B cell (primary cell): ENCODE results near the gene GATA6. TPM values are rescaled to one million over a fixed set of nuclear protein-coding genes. Genes with fewer than 3 reads are reported as not detected.

Source experiments
- ATAC-seq: fragments of 200-7000 bp; cut with Tn5 transposase; one replicate; pipeline ENCODE4 v1.10.0; 2021; ENCODE audit warnings: low read depth, mild to moderate bottlenecking, moderate number of reproducible peaks, moderate library complexity
- CTCF ChIA-PET: fragments of 350-600 bp; sonication (Branson Sonifier 250); formaldehyde crosslinking; loops from one replicate; lab custom pipeline; 2021; ENCODE audit warnings: antibody characterized with exemption, inconsistent platforms; lab: Charles Lee
- POLR2A ChIA-PET: fragments of 350-600 bp; sonication (Branson Sonifier 250); formaldehyde crosslinking; loops from one replicate; lab custom pipeline; 2021; ENCODE audit warnings: antibody characterized with exemption; lab: Charles Lee
- DNase-seq: peaks from one replicate; pipeline ENCODE4 v3.0.0; 2013
- H2AFZ ChIP-seq: 2 replicates; pipeline ENCODE4 v1.6.1; 2012; ENCODE audit warnings: mild to moderate bottlenecking, low read depth, low read length; ENCODE audit not compliant: insufficient read depth, poor library complexity, severe bottlenecking
- H3K27ac ChIP-seq, 2 donors: 1 replicate in 1 of 2; 2 replicates in 1 of 2; pipeline ENCODE4 v1.5.1; 2012 to 2013; ENCODE audit warnings: low read length in 2 of 2, mild to moderate bottlenecking in 2 of 2, moderate library complexity in 1 of 2
- H3K27me3 ChIP-seq, 4 experiments: fragments of 200-600 bp in 1 of 4; sonication (generic) in 1 of 4; replicated peaks in 1 of 4; 1 replicate in 2 of 4; 2 replicates in 2 of 4; pipeline versions ENCODE4 v1.6.1 to v1.7.0; 2013 to 2016; ENCODE audit warnings: low read length in 3 of 4, mild to moderate bottlenecking in 2 of 4, mixed read lengths in 1 of 4, moderate library complexity in 1 of 4; ENCODE audit not compliant: insufficient read depth in 4 of 4, control insufficient read depth in 3 of 4; ENCODE audit errors: control extremely low read depth in 1 of 4
- H3K36me3 ChIP-seq, 2 experiments: replicated peaks in 1 of 2; 1 replicate in 1 of 2; 2 replicates in 1 of 2; pipeline versions ENCODE4 v1.6.1 to v1.7.1; 2013; ENCODE audit warnings: low read length in 1 of 2; ENCODE audit not compliant: insufficient read depth in 2 of 2, control insufficient read depth in 1 of 2; ENCODE audit errors: control extremely low read depth in 1 of 2, extremely low read depth in 1 of 2
- H3K4me1 ChIP-seq, 2 donors: fragments of 200-600 bp in 1 of 2; sonication (generic) in 1 of 2; 1 replicate in 1 of 2; 2 replicates in 1 of 2; pipeline versions ENCODE4 v1.5.1 to v1.6.1; 2013 to 2017; ENCODE audit warnings: low read length in 2 of 2; ENCODE audit not compliant: control insufficient read depth in 2 of 2, insufficient read depth in 2 of 2
- H3K4me2 ChIP-seq: replicated peaks from 2 replicates; pipeline ENCODE3; 2012; ENCODE audit warnings: mild to moderate bottlenecking, low read depth, low read length; ENCODE audit not compliant: poor library complexity, severe bottlenecking
- H3K4me3 ChIP-seq, 5 experiments: fragments of 200-600 bp in 1 of 5; sonication (generic) in 1 of 5; 1 replicate in 3 of 5; 2 replicates in 2 of 5; pipeline versions ENCODE4 v1.5.1 to v1.7.0; 2011 to 2016; ENCODE audit warnings: low read length in 4 of 5, mild to moderate bottlenecking in 4 of 5, low read depth in 2 of 5, control low read depth in 1 of 5, moderate library complexity in 1 of 5; ENCODE audit not compliant: insufficient read depth in 1 of 5; ENCODE audit errors: control extremely low read depth in 1 of 5, extremely low read depth in 1 of 5
- H3K79me2 ChIP-seq: fragments of 200-600 bp; sonication (generic); one replicate; pipeline ENCODE4 v1.6.0; 2016; ENCODE audit warnings: low read length; ENCODE audit not compliant: control insufficient read depth, insufficient read depth
- H3K9ac ChIP-seq: fragments of 200-600 bp; sonication (generic); 2 replicates; pipeline ENCODE4 v1.6.1; 2017; ENCODE audit warnings: mild to moderate bottlenecking, low read length, moderate library complexity
- H3K9me3 ChIP-seq, 3 donors: one replicate each; pipeline versions ENCODE4 v1.6.1 to v1.7.1; 2013; ENCODE audit warnings: low read length in 2 of 3; ENCODE audit not compliant: control insufficient read depth in 2 of 3, insufficient read depth in 1 of 3; ENCODE audit errors: control extremely low read depth in 1 of 3
- H4K20me1 ChIP-seq: 2 replicates; pipeline ENCODE4 v1.6.0; 2012; ENCODE audit warnings: mild to moderate bottlenecking, low read length; ENCODE audit not compliant: insufficient read depth, control insufficient read depth, poor library complexity, severe bottlenecking
- H3K27ac Mint-ChIP-seq: one replicate; pipeline ENCODE4 v1.8.0; 2021; ENCODE audit warnings: mixed read lengths
- H3K27me3 Mint-ChIP-seq: one replicate; pipeline ENCODE4 v1.8.0; 2021; ENCODE audit warnings: mixed read lengths
- H3K4me1 Mint-ChIP-seq: one replicate; pipeline ENCODE4 v1.8.0; 2021; ENCODE audit warnings: mixed read lengths
- H3K4me3 Mint-ChIP-seq: one replicate; pipeline ENCODE4 v1.8.0; 2021; ENCODE audit warnings: mixed read lengths
- H3K9me3 Mint-ChIP-seq: one replicate; pipeline ENCODE4 v1.8.0; 2022; ENCODE audit warnings: mixed read lengths; ENCODE audit not compliant: insufficient read depth
- EZH2 ChIP-seq: IDR thresholded peaks from 2 replicates; pipeline ENCODE4 v1.6.1; 2012; ENCODE audit warnings: borderline replicate concordance, low read depth, mild to moderate bottlenecking, moderate library complexity, low read length; ENCODE audit not compliant: insufficient read depth, poor library complexity, severe bottlenecking
- WGBS: methylation state at CpG from one replicate; pipeline ENCODE4 v1.1.5; 2013; ENCODE audit warnings: missing lambda C conversion rate; ENCODE audit not compliant: insufficient coverage; 5-methylcytosine and 5-hydroxymethylcytosine counted together
- intact Hi-C: fragments of 100-400 bp; cut with micrococcal nuclease; formaldehyde crosslinking; loops from one replicate; pipeline ENCODE4 v1.10.0; 2022
- polyA plus RNA-seq: library from polyadenylated mRNA; depleted of rRNA; stranded (reverse); fragments of >200 nt; gene quantifications from 2 replicates; pipeline ENCODE4 v1.2.3, GENCODE V29; 2012
- total RNA-seq, 2 donors: library from RNA; stranded (reverse); fragments of 120-200 nt in 1 of 2; gene quantifications; 1 replicate in 1 of 2; 2 replicates in 1 of 2; pipeline versions ENCODE4 v1.2.3 to v1.2.4, GENCODE V29; 2013 to 2022
- TF ChIP-seq, protein P1 (sequence below): fragments of 200-600 bp; IDR thresholded peaks from one replicate; pipeline ENCODE4 v1.8.0; 2022; ENCODE audit warnings: antibody characterized with exemption, mild to moderate bottlenecking

GATA6 gene
- total and polyA plus RNA-seq, 2 donors (not counting 1 experiment from before 2014, with no cell fraction given): not detected

DNA sequence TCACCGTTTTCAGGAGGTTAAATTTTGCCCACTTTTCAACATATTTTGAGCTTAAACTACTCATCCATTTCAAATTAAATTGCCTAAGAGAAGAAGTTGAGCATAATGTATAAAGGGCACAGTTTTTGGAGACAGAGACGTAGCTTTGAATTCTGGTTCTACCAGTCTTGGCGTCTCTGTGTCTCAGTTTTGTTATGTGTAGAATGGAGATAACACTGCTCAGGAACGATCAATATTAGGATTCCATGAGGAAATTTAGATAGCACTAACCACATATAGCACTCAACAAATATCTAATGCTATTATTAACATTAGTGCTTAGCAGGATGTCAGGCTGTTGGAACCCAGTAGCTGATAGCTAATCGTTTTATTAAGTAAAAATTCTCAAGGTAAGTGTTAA is 40.4 kb upstream of the GATA6 start:
- Histone ChIP-seq H3K79me2 (no peaks in the 10 kb centered on the region), H2AFZ (no peak overlapping the region), H3K9me3 (no peaks in the 10 kb centered on the region), H4K20me1 (no peaks in the 10 kb centered on the region), H3K36me3 (no peaks in the 10 kb centered on the region), H3K4me3 (no peak overlapping the region), H3K9ac (no peak overlapping the region), H3K4me1 (no peaks in the 10 kb centered on the region), H3K4me2 (no peak overlapping the region), H3K27ac (no peak overlapping the region), H3K27me3 (peaks cover 0 to 2% (median 0%) of the 10 kb centered on the region in 4 experiments)
- Mint-ChIP-seq H3K4me3 (no peak overlapping the region), H3K27ac (no peak overlapping the region), H3K4me1 (no peaks in the 10 kb centered on the region), H3K9me3 (no peaks in the 10 kb centered on the region), H3K27me3 (peaks cover 5% of the 10 kb centered on the region)
- no peak for DNase-seq
- ATAC-seq: no peak
- CTCF ChIA-PET: no interaction called here
- POLR2A ChIA-PET: no interaction called here
- 87% methylated on average over 3 of the region's 5 CpGs for WGBS
- TF ChIP-seq, protein P1, sequence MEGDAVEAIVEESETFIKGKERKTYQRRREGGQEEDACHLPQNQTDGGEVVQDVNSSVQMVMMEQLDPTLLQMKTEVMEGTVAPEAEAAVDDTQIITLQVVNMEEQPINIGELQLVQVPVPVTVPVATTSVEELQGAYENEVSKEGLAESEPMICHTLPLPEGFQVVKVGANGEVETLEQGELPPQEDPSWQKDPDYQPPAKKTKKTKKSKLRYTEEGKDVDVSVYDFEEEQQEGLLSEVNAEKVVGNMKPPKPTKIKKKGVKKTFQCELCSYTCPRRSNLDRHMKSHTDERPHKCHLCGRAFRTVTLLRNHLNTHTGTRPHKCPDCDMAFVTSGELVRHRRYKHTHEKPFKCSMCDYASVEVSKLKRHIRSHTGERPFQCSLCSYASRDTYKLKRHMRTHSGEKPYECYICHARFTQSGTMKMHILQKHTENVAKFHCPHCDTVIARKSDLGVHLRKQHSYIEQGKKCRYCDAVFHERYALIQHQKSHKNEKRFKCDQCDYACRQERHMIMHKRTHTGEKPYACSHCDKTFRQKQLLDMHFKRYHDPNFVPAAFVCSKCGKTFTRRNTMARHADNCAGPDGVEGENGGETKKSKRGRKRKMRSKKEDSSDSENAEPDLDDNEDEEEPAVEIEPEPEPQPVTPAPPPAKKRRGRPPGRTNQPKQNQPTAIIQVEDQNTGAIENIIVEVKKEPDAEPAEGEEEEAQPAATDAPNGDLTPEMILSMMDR: no peak
- no peak for TF ChIP-seq EZH2
- intact Hi-C loops: no loop called here

DNA sequence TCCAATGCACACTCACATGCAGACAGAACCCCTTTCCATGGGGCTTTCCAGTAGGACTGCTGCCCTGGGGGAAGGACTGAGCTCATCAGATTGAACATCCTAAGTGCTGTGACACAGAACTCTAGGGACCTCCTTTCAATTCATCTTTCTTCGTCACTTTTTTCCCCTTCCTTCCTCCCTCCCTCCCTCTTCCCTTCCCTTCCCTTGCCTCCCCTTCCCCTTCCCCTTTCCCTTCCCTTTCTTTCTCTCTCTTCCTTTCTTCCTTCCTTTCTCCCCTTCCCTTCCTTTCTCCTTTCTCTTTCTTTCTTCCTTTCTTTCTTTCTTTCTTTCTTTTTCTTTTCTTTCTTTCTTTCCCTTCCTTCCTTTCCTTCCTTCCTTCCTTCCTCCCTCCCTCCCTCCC is 39.6 kb upstream of the GATA6 start:
- no peak overlapping the region for H3K4me3 ChIP-seq
- WGBS: 78% methylated on average over 1 of the region's 1 CpG
- H3K79me2 ChIP-seq: no peaks in the 10 kb centered on the region
- no peak for TF ChIP-seq EZH2
- TF ChIP-seq, protein P1: no peak
- H4K20me1 ChIP-seq: no peaks in the 10 kb centered on the region
- CTCF ChIA-PET: no interaction called here
- no peak overlapping the region for H3K4me2 ChIP-seq
- no peak overlapping the region for H2AFZ ChIP-seq
- no peaks in the 10 kb centered on the region for H3K4me1 Mint-ChIP-seq
- DNase-seq: no peak
- H3K4me3 Mint-ChIP-seq: no peak overlapping the region
- no peak for ATAC-seq
- H3K27me3 Mint-ChIP-seq: peaks cover 5% of the 10 kb centered on the region
- H3K9me3 ChIP-seq: no peaks in the 10 kb centered on the region
- H3K27ac Mint-ChIP-seq: no peak overlapping the region
- no peaks in the 10 kb centered on the region for H3K9me3 Mint-ChIP-seq
- no peak overlapping the region for H3K9ac ChIP-seq
- H3K4me1 ChIP-seq: no peaks in the 10 kb centered on the region
- no peaks in the 10 kb centered on the region for H3K27me3 ChIP-seq
- no peaks in the 10 kb centered on the region for H3K36me3 ChIP-seq
- no peak overlapping the region for H3K27ac ChIP-seq
- POLR2A ChIA-PET: no interaction called here
- intact Hi-C loops: no loop called here
